KBM-7 (cell line): ENCODE measurements around the gene LMOD3.

ENCODE experiments used
- DNase-seq: peaks from one replicate; pipeline ENCODE4 v3.0.0-alpha.2; 2015
- in situ Hi-C: fragments of 300-500 bp; cut with MboI; formaldehyde crosslinking; loops from 2 replicates; pipeline ENCODE4 v1.14.3; 2020; ENCODE audit warnings: low sequenced_read_pairs, low pct_unique_long_range_greater_than_20kb, mixed read lengths

Gene LMOD3

GRCh38 chr3:69122403-69122802 is at the start of gene LMOD3:
TSS of gene LMOD3 (minus strand) at chr3:69122595. CDS start at chr3:69122386, 209 bp downstream.
- in situ Hi-C loops, result no loop called here

GRCh38 chr3:69172058-69172457 is 49.7 kb upstream of the LMOD3 start:
- in situ Hi-C loops, result loop anchor here (25.0 kb wide), 2 partner anchors 140 to 240 kb away; no protein-coding TSS in a partner anchor
- DNase-seq, result no peak

More at GRCh38 chr3:69122403-69122802, at the start of gene LMOD3:
- no peak for DNase-seq

- in situ Hi-C loops, result loop anchor here (25.0 kb wide), 2 partner anchors 146 to 246 kb away; no protein-coding TSS in a partner anchor
- no peak for DNase-seq
These were observed 44.1 kb upstream of the LMOD3 start for GRCh38 chr3:69166446-69166845.

- in situ Hi-C loops, result loop anchor here (25.0 kb wide), 2 partner anchors 147 to 247 kb away; no protein-coding TSS in a partner anchor
- DNase-seq, result no peak
These were observed 43.3 kb upstream of the LMOD3 start for GRCh38 chr3:69165744-69166143.

GRCh38 chr3:69164296-69164695 is 41.9 kb upstream of the LMOD3 start:
- DNase-seq, result no peak

GRCh38 chr3:69162308-69162980 is 40.0 kb upstream of the LMOD3 start:
- in situ Hi-C loops, result loop anchor here (25.0 kb wide), 2 partner anchors 150 to 250 kb away; no protein-coding TSS in a partner anchor
- no peak for DNase-seq

More at GRCh38 chr3:69164296-69164695, 41.9 kb upstream of the LMOD3 start:
- in situ Hi-C loops, result loop anchor here (25.0 kb wide), 2 partner anchors 148 to 248 kb away; no protein-coding TSS in a partner anchor

- DNase-seq, result peak; percentile 65
- in situ Hi-C loops, result loop anchor here (25.0 kb wide), 2 partner anchors 151 to 251 kb away; no protein-coding TSS in a partner anchor
These were observed 39.4 kb upstream of the LMOD3 start for GRCh38 chr3:69161587-69162307.

GRCh38 chr3:69160525-69160924 is 38.1 kb upstream of the LMOD3 start:
- in situ Hi-C loops, result loop anchor here (25.0 kb wide), 2 partner anchors 152 to 252 kb away; no protein-coding TSS in a partner anchor
- DNase-seq, result no peak

- in situ Hi-C loops, result loop anchor here (25.0 kb wide), 2 partner anchors 152 to 252 kb away; no protein-coding TSS in a partner anchor
- no peak for DNase-seq
These were observed 37.7 kb upstream of the LMOD3 start for GRCh38 chr3:69160107-69160506.

- in situ Hi-C loops, result loop anchor here (25.0 kb wide), 1 partner anchor 513 kb away; no protein-coding TSS in a partner anchor
- DNase-seq, result no peak
These were observed 27.2 kb upstream of the LMOD3 start for GRCh38 chr3:69149586-69149985.

- in situ Hi-C loops, result loop anchor here (25.0 kb wide), 1 partner anchor 517 kb away; no protein-coding TSS in a partner anchor
- no peak for DNase-seq
These were observed 23.3 kb upstream of the LMOD3 start for GRCh38 chr3:69145688-69146087.

GRCh38 chr3:69144631-69145245 is 22.3 kb upstream of the LMOD3 start:
- in situ Hi-C loops, result loop anchor here (25.0 kb wide), 1 partner anchor 518 kb away; no protein-coding TSS in a partner anchor
- DNase-seq, result peak; percentile 45

GRCh38 chr3:69143612-69144011 is 21.2 kb upstream of the LMOD3 start:
- no peak for DNase-seq
- in situ Hi-C loops, result loop anchor here (25.0 kb wide), 1 partner anchor 519 kb away; no protein-coding TSS in a partner anchor

- DNase-seq, result no peak
- in situ Hi-C loops, result loop anchor here (25.0 kb wide), 1 partner anchor 519 kb away; no protein-coding TSS in a partner anchor
These were observed 20.5 kb upstream of the LMOD3 start for GRCh38 chr3:69142797-69143454.

GRCh38 chr3:69142090-69142489 is 19.7 kb upstream of the LMOD3 start:
- in situ Hi-C loops, result loop anchor here (25.0 kb wide), 1 partner anchor 520 kb away; no protein-coding TSS in a partner anchor
- no peak for DNase-seq

GRCh38 chr3:69141313-69141712 is 18.9 kb upstream of the LMOD3 start:
- DNase-seq, result no peak
- in situ Hi-C loops, result loop anchor here (25.0 kb wide), 1 partner anchor 521 kb away; no protein-coding TSS in a partner anchor

- DNase-seq, result no peak
- in situ Hi-C loops, result loop anchor here (25.0 kb wide), 1 partner anchor 525 kb away; no protein-coding TSS in a partner anchor
These were observed 15.0 kb upstream of the LMOD3 start for GRCh38 chr3:69137412-69137811.

- DNase-seq, result no peak
- in situ Hi-C loops, result loop anchor here (25.0 kb wide), 1 partner anchor 525 kb away; no protein-coding TSS in a partner anchor
These were observed 14.6 kb upstream of the LMOD3 start for GRCh38 chr3:69137005-69137404.
